Esophagus muscularis mucosa (tissue), 4 donors: ENCODE measurements around the gene AIG1. TPM values are rescaled to one million over a fixed set of nuclear protein-coding genes. Genes with fewer than 3 reads are reported as not detected.

Experiments
- DNase-seq: peaks from one replicate; pipeline ENCODE4 v3.0.0-alpha.2; 2017; ENCODE audit errors: extremely low spot score
- H3K27ac ChIP-seq, 4 donors: fragments of 200-600 bp; sonication (generic); replicated peaks in 1 of 4; 1 replicate in 3 of 4; 2 replicates in 1 of 4; pipeline ENCODE4 v1.5.1; 2016 to 2019; ENCODE audit warnings: mild to moderate bottlenecking in 1 of 4
- H3K27me3 ChIP-seq, 4 donors: fragments of 200-600 bp; sonication (generic); one replicate each; pipeline versions ENCODE4 v1.5.1 to v1.6.0; 2016 to 2019
- H3K36me3 ChIP-seq, 4 donors: fragments of 200-600 bp; sonication (generic); one replicate each; pipeline ENCODE4 v1.5.1; 2016 to 2019
- H3K4me1 ChIP-seq, 4 donors: fragments of 200-600 bp; sonication (generic); one replicate each; pipeline ENCODE4 v1.5.1; 2016 to 2019
- H3K4me3 ChIP-seq, 4 donors: fragments of 200-600 bp; sonication (generic); 1 replicate in 2 of 4; 2 replicates in 2 of 4; pipeline ENCODE4 v1.5.1; 2016 to 2019; ENCODE audit warnings: mild to moderate bottlenecking in 4 of 4, moderate library complexity in 1 of 4
- H3K9me3 ChIP-seq, 4 donors: fragments of 200-600 bp; sonication (generic); 1 replicate in 3 of 4; 2 replicates in 1 of 4; pipeline ENCODE4 v1.5.1; 2016 to 2019
- EP300 ChIP-seq: sonication (generic); formaldehyde crosslinking; IDR thresholded peaks from one replicate; pipeline ENCODE4 v1.6.1; 2017; ENCODE audit warnings: antibody characterized with exemption
- POLR2A ChIP-seq: fragments of 450-650 bp; IDR thresholded peaks from one replicate; pipeline ENCODE4 v1.6.1; 2017; ENCODE audit warnings: antibody characterized with exemption, moderate library complexity, mild to moderate bottlenecking, low read depth
- POLR2AphosphoS5 ChIP-seq, 2 donors: sonication (generic); formaldehyde crosslinking; IDR thresholded peaks; one replicate each; pipeline ENCODE4 v1.6.1; 2017; ENCODE audit warnings: antibody characterized with exemption in 2 of 2
- WGBS: methylation state at CpG from one replicate; pipeline ENCODE4 v1.1.5; 2018; 5-methylcytosine and 5-hydroxymethylcytosine counted together
- intact Hi-C: fragments of 100-400 bp; cut with DNase I; formaldehyde crosslinking; loops from one replicate; pipeline ENCODE4 v1.15.1; 2023
- total RNA-seq, 4 donors: library from RNA; depleted of rRNA; stranded (reverse); fragments of >200 nt; gene quantifications; one replicate each; pipeline versions ENCODE4 v1.1.0 to v1.2.1, GENCODE V29; 2016
- TF ChIP-seq, protein P1 (sequence below), 3 experiments: fragments of 200-600 bp in 2 of 3; fragments of 450-650 bp in 1 of 3; sonication (generic) in 2 of 3; IDR thresholded peaks; one replicate each; pipeline ENCODE4 v1.5.1; 2017 to 2019; ENCODE audit warnings: antibody characterized with exemption in 3 of 3, mild to moderate bottlenecking in 2 of 3, moderate library complexity in 1 of 3

AIG1 gene
- total RNA-seq, 4 donors from 2014 or later: 21.0 to 26.3 (median 23.4) TPM

DNA sequence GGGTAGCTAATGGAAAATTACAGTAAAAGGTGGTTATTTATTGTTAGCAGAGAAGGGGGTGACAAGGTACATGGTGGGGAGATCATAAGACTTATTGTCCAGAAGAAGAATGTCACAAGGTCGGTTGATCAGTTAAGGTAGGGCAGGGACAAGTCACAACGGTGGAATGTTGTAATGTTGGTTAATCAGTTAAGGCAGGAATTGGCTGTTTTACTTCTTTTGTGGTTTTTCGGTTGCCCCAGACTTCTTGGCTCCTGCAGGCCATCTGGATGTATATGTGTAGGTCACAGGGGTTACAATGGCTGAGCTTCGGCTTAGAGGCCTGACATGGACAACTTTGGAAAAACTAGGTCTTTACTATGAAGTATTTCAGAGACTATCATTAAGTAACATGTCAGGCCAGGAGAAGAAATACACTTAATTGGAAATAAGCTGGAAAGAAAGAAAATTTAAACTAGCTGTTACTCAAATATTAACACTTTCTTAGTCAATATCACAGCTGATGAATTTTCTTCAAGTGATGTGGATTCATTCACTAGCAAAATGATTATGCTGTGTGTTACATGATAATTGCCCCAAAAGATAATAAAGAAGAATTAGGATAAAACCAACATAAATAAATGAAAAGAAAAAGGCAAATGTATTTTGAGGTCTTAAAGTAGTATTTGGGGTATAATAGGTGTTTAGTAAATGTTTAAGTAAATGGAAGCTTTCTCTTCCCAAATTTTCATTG is 4.4 kb downstream of the AIG1 start:
- no peaks in the 10 kb centered on the region for H3K36me3 ChIP-seq
- no peak overlapping the region for H3K27ac ChIP-seq
- no peak for TF ChIP-seq POLR2A
- no peak for TF ChIP-seq EP300
- TF ChIP-seq, protein P1, sequence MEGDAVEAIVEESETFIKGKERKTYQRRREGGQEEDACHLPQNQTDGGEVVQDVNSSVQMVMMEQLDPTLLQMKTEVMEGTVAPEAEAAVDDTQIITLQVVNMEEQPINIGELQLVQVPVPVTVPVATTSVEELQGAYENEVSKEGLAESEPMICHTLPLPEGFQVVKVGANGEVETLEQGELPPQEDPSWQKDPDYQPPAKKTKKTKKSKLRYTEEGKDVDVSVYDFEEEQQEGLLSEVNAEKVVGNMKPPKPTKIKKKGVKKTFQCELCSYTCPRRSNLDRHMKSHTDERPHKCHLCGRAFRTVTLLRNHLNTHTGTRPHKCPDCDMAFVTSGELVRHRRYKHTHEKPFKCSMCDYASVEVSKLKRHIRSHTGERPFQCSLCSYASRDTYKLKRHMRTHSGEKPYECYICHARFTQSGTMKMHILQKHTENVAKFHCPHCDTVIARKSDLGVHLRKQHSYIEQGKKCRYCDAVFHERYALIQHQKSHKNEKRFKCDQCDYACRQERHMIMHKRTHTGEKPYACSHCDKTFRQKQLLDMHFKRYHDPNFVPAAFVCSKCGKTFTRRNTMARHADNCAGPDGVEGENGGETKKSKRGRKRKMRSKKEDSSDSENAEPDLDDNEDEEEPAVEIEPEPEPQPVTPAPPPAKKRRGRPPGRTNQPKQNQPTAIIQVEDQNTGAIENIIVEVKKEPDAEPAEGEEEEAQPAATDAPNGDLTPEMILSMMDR (IDR thresholded peaks at IDR 0.05): no peak
- TF ChIP-seq POLR2AphosphoS5 (IDR thresholded peaks at IDR 0.05): no peak
- H3K9me3 ChIP-seq: no peaks in the 10 kb centered on the region
- WGBS: 81% methylated on average over 4 of the region's 4 CpGs
- DNase-seq: no peak
- H3K4me1 ChIP-seq: peaks cover 6 to 26% (median 14%) of the 10 kb centered on the region in 4 donors
- H3K27me3 ChIP-seq: no peaks in the 10 kb centered on the region
- no peak overlapping the region for H3K4me3 ChIP-seq
- intact Hi-C loops: loop anchor here (5.0 kb wide), 1 partner anchor 387 kb away; the partner anchor contains the start of genes ADAT2 and PEX3

DNA sequence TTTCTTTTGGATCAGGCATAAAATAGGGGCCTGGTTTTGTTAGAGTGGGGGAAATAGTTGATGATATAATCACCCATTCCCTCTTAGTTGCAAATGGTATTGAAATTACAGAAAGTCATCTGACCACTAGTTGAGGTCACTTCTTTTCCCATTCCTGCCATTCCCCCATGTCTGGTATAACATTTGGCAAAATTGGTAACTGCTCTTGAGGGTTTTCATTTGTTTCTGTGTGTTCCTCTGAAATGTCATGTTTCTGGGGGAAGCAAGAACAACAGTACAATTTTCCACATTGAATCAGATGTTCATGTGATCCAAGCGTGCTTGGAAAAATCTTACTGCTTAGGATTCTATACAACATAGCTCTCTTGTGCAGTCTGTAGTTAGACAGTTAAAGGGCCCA is 7.3 kb downstream of the AIG1 start:
- H3K4me3 ChIP-seq: no peak overlapping the region
- no peaks in the 10 kb centered on the region for H3K36me3 ChIP-seq
- H3K27me3 ChIP-seq: no peaks in the 10 kb centered on the region
- no peak for DNase-seq
- H3K9me3 ChIP-seq: no peaks in the 10 kb centered on the region
- H3K27ac ChIP-seq: no peak overlapping the region
- peaks cover 0 to 4% (median 0%) of the 10 kb centered on the region in 4 donors for H3K4me1 ChIP-seq
- intact Hi-C loops: no loop called here
- 78% methylated on average over 1 of the region's 1 CpG for WGBS
- TF ChIP-seq EP300 (no peak), POLR2AphosphoS5 (IDR thresholded peaks at IDR 0.05) (no peak), POLR2A (no peak)
- TF ChIP-seq, protein P1 (IDR thresholded peaks at IDR 0.05): no peak

DNA sequence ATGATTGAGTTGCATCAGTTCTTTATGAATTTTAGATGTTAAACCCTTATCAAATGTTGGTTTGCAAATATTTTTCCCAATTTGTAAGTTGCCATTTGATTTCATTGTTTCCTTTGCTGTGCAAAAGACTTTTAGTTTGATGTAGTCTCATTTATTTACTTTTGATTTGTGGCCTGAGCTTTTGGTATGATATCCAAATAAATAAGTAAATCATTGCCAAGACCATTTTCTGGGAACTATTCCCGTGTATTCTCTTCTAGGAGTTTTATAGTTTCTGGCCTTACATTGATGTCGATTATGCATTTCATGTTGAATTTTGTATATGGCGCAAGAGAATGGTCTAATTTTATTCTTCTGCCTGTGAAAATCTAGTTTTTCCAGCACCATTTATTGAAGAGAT is 13.4 kb downstream of the AIG1 start:
- no peaks in the 10 kb centered on the region for H3K27me3 ChIP-seq
- TF ChIP-seq POLR2A (no peak), EP300 (no peak), POLR2AphosphoS5 (IDR thresholded peaks at IDR 0.05) (no peak)
- TF ChIP-seq, protein P1 (IDR thresholded peaks at IDR 0.05): no peak
- H3K9me3 ChIP-seq: peaks cover 0 to 15% (median 4%) of the 10 kb centered on the region in 4 donors
- no peak overlapping the region for H3K27ac ChIP-seq
- H3K4me3 ChIP-seq: no peak overlapping the region
- H3K36me3 ChIP-seq: no peaks in the 10 kb centered on the region
- 89% methylated on average over 3 of the region's 3 CpGs for WGBS
- intact Hi-C loops: no loop called here
- no peak for DNase-seq
- no peaks in the 10 kb centered on the region for H3K4me1 ChIP-seq

DNA sequence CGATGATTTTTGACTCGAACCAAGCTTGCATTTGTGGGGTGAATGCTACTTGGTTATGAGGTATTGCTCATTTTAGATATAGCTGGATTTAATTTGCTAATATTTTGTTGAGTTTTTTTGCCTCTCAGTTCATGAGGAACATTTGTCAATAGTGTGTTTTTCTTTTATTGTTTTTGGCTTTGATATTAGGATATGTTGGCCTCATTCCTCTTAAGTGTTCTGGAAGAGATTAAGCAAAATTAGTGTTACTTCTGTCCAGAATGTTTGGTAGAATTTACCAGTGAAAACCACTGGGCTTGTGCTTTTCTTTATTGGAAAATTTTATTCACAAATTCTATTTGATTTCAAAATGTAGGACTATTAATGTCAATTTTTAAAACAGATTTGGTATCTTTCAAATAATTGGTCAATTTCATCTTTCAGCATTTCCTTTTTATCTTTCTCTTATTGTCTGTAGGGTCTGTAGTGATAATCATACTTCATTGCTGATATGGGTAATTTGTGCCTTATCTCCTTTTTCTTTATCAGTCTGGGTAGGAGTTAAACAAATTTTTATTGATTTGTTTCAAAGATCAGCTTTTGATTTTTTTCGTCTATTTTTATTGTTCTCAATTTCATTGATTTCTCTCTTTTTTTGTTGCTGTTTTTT is 14.1 kb downstream of the AIG1 start:
- no peak for TF ChIP-seq EP300
- H3K36me3 ChIP-seq: no peaks in the 10 kb centered on the region
- no peaks in the 10 kb centered on the region for H3K4me1 ChIP-seq
- 93% methylated on average over 3 of the region's 3 CpGs for WGBS
- intact Hi-C loops: no loop called here
- no peak for DNase-seq
- no peak overlapping the region for H3K4me3 ChIP-seq
- peaks cover 0 to 15% (median 4%) of the 10 kb centered on the region in 4 donors for H3K9me3 ChIP-seq
- no peak overlapping the region for H3K27ac ChIP-seq
- no peaks in the 10 kb centered on the region for H3K27me3 ChIP-seq

- H3K27me3 ChIP-seq: no peaks in the 10 kb centered on the region
- H3K36me3 ChIP-seq: no peaks in the 10 kb centered on the region
- H3K9me3 ChIP-seq: peaks cover 0 to 15% (median 4%) of the 10 kb centered on the region in 4 donors
- WGBS: 84% methylated on average over 6 of the region's 6 CpGs
- TF ChIP-seq, protein P1 (IDR thresholded peaks at IDR 0.05): no peak
- TF ChIP-seq EP300 (no peak), POLR2A (no peak), POLR2AphosphoS5 (IDR thresholded peaks at IDR 0.05) (no peak)
- H3K4me3 ChIP-seq: no peak overlapping the region
- no peak overlapping the region for H3K27ac ChIP-seq
- no peaks in the 10 kb centered on the region for H3K4me1 ChIP-seq
- intact Hi-C loops: no loop called here
- DNase-seq: no peak
Observed at GRCh38 chr6:143078468-143079324, 18.0 kb downstream of the AIG1 start.
